ENCODE data around the gene DISP2. TPM values are rescaled to one million over a fixed set of nuclear protein-coding genes. Genes with fewer than 3 reads are reported as not detected.

The DISP2 gene
- total and polyA plus RNA-seq, 4 donors = 0.08 to 0.60 (median 0.31) TPM

- intact Hi-C loops (cut with DNase I) = no loop called here
- no peak overlapping the region for H3K4me3 ChIP-seq (ENCODE audit: low read length in 2 of 2)
- no peaks in the 10 kb centered on the region for H3K27me3 ChIP-seq (ENCODE audit: control insufficient read depth in 1 of 2, insufficient read depth in 2 of 2, low read length in 1 of 2)
- DNase-seq (peak; percentile 23 to 31), ATAC-seq (ENCODE audit: low FRiP score) (no peak)
- peak overlapping the region in 1 of 2 donors; percentile 22 for H3K27ac ChIP-seq (ENCODE audit: low read depth in 1 of 2, low read length in 2 of 2)
- H3K4me1 ChIP-seq (ENCODE audit: control insufficient read depth in 1 of 2, insufficient read depth in 2 of 2, low read length in 2 of 2) = peaks cover 5% of the 10 kb centered on the region in 2 donors
- 95 to 97% methylated on average over 7 of the region's 7 CpGs for WGBS, 2 donors
- no peaks in the 10 kb centered on the region for H3K9me3 ChIP-seq (ENCODE audit: control insufficient read depth, low read length)
- no peaks in the 10 kb centered on the region for H3K36me3 ChIP-seq (ENCODE audit: control insufficient read depth in 1 of 2, insufficient read depth in 2 of 2, low read length in 1 of 2)
Observed at GRCh38 chr15:40331026-40331425, 27.0 kb upstream of the DISP2 start.

DNA sequence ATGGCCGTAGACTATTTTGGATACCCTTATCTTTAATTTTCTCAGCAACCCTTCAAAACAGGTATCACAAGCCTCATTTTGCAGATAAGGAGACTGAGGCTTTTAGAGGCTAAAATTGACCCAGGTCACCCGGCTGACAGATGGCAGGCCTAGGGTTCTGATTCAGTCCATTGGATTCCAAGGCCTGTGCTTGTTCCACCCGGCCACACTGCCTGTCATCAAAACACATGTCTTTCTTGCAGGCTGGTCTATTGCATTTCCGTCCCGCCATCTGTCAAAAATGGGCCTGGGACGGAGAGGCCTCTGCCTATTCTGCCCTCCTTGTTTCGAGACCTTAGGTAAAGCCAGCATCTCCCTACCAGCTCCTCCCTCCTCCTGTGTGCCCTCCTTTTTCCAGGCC is 26.4 kb upstream of the DISP2 start:
- Histone ChIP-seq H3K36me3 (ENCODE audit: control insufficient read depth in 1 of 2, insufficient read depth in 2 of 2, low read length in 1 of 2) (no peaks in the 10 kb centered on the region), H3K9me3 (ENCODE audit: control insufficient read depth, low read length) (no peaks in the 10 kb centered on the region), H3K27me3 (ENCODE audit: control insufficient read depth in 1 of 2, insufficient read depth in 2 of 2, low read length in 1 of 2) (no peaks in the 10 kb centered on the region), H3K4me3 (ENCODE audit: low read length in 2 of 2) (no peak overlapping the region), H3K4me1 (ENCODE audit: control insufficient read depth in 1 of 2, insufficient read depth in 2 of 2, low read length in 2 of 2) (peaks cover 5% of the 10 kb centered on the region in 2 donors), H3K27ac (ENCODE audit: low read depth in 1 of 2, low read length in 2 of 2) (no peak overlapping the region)
- ATAC-seq (ENCODE audit: low FRiP score) (no peak), DNase-seq (peak in 1 of 2 donors; percentile 40)
- intact Hi-C loops (cut with DNase I) = no loop called here
- WGBS, 2 donors = 92 to 93% methylated on average over 7 of the region's 7 CpGs

DNA sequence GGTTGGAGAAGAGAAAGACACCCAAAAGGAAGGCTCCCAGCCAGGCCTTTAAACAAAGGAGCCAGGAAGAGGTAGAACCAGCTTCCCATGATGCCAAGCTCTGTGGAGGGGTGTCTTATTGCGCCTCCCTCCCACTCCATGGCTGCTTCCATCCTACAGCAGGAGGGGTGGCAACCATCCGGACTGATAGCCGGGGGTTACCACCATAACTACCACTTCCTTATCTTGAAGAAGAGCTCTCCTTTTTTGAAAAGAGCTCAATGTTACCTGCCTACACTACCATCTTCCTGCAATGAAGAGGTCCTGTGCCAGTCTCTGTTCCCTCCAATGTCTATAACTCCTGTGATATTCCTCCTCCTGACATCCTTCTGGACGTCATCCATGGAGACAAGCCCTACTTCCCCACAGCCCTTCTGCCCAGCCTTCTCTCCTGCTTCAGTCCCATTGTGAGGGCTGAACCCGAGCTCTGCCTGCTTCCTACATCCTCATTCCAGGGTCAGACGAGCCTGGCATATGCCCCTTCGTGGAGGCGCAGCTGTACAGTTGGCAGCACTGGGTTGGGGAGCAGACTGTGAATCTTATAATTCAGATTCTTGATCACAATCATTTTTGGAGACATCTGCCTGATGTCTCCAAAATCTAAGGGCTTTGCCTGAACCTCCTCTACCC is 25.8 kb upstream of the DISP2 start:
- DNase-seq = peak in 1 of 2 donors; percentile 51
- WGBS, 2 donors = 76 to 80% methylated on average over 8 of the region's 8 CpGs
- H3K4me3 ChIP-seq (ENCODE audit: low read length in 2 of 2) = no peak overlapping the region
- intact Hi-C loops (cut with DNase I) = no loop called here
- no peaks in the 10 kb centered on the region for H3K36me3 ChIP-seq (ENCODE audit: control insufficient read depth in 1 of 2, insufficient read depth in 2 of 2, low read length in 1 of 2)
- H3K27me3 ChIP-seq (ENCODE audit: control insufficient read depth in 1 of 2, insufficient read depth in 2 of 2, low read length in 1 of 2) = no peaks in the 10 kb centered on the region
- no peak for ATAC-seq (ENCODE audit: low FRiP score)
- no peaks in the 10 kb centered on the region for H3K9me3 ChIP-seq (ENCODE audit: control insufficient read depth, low read length)
- H3K27ac ChIP-seq (ENCODE audit: low read depth in 1 of 2, low read length in 2 of 2) = no peak overlapping the region
- peaks cover 4 to 5% of the 10 kb centered on the region in 2 donors for H3K4me1 ChIP-seq (ENCODE audit: control insufficient read depth in 1 of 2, insufficient read depth in 2 of 2, low read length in 2 of 2)

GRCh38 chr15:40333922-40334492 is 24.0 kb upstream of the DISP2 start:
- no peaks in the 10 kb centered on the region for H3K36me3 ChIP-seq (ENCODE audit: control insufficient read depth in 1 of 2, insufficient read depth in 2 of 2, low read length in 1 of 2)
- 6 to 12% methylated on average over 12 of the region's 12 CpGs for WGBS, 2 donors
- no peaks in the 10 kb centered on the region for H3K27me3 ChIP-seq (ENCODE audit: control insufficient read depth in 1 of 2, insufficient read depth in 2 of 2, low read length in 1 of 2)
- peak; percentile 47 for ATAC-seq (ENCODE audit: low FRiP score)
- peak overlapping the region; percentile 47 to 79 for H3K27ac ChIP-seq (ENCODE audit: low read depth in 1 of 2, low read length in 2 of 2)
- peak; percentile 84 to 94 for DNase-seq
- H3K4me3 ChIP-seq (ENCODE audit: low read length in 2 of 2) = no peak overlapping the region
- intact Hi-C loops (cut with DNase I) = no loop called here
- H3K4me1 ChIP-seq (ENCODE audit: control insufficient read depth in 1 of 2, insufficient read depth in 2 of 2, low read length in 2 of 2) = peaks cover 0 to 3% of the 10 kb centered on the region in 2 donors
- H3K9me3 ChIP-seq (ENCODE audit: control insufficient read depth, low read length) = no peaks in the 10 kb centered on the region

DNA sequence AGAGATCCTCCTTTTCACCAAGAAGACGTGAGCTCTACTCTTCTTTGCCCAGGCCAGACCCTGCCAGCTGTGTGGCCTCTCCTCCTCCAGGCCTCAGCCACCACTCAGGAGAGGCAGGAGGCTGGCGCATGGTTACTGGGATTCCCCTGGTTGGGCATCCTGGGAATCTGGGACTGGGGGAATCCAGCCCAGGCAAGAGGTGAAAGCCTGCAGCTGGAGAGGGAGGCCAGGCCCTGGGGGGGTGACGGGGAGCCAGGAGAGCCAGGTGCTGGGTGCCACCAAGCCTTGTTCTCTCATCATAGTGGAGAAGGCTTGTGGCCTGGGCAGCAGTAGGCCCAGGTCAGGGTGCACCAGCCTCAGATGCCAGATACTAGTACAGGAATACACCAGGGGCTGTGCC is 23.5 kb upstream of the DISP2 start:
- H3K4me3 ChIP-seq (ENCODE audit: low read length in 2 of 2) = no peak overlapping the region
- H3K27ac ChIP-seq (ENCODE audit: low read depth in 1 of 2, low read length in 2 of 2) = peak overlapping the region; percentile 47 to 79
- 58 to 59% methylated on average over 3 of the region's 3 CpGs for WGBS, 2 donors
- peaks cover 0 to under 1% of the 10 kb centered on the region in 2 donors for H3K4me1 ChIP-seq (ENCODE audit: control insufficient read depth in 1 of 2, insufficient read depth in 2 of 2, low read length in 2 of 2)
- no peaks in the 10 kb centered on the region for H3K27me3 ChIP-seq (ENCODE audit: control insufficient read depth in 1 of 2, insufficient read depth in 2 of 2, low read length in 1 of 2)
- no peaks in the 10 kb centered on the region for H3K9me3 ChIP-seq (ENCODE audit: control insufficient read depth, low read length)
- intact Hi-C loops (cut with DNase I) = no loop called here
- no peak for DNase-seq
- H3K36me3 ChIP-seq (ENCODE audit: control insufficient read depth in 1 of 2, insufficient read depth in 2 of 2, low read length in 1 of 2) = no peaks in the 10 kb centered on the region
- ATAC-seq (ENCODE audit: low FRiP score) = no peak

GRCh38 chr15:40334941-40335795 is 22.9 kb upstream of the DISP2 start:
- no peaks in the 10 kb centered on the region for H3K4me1 ChIP-seq (ENCODE audit: control insufficient read depth in 1 of 2, insufficient read depth in 2 of 2, low read length in 2 of 2)
- ATAC-seq (ENCODE audit: low FRiP score) = no peak
- no peak overlapping the region for H3K4me3 ChIP-seq (ENCODE audit: low read length in 2 of 2)
- peak; percentile 74 to 79 for DNase-seq
- peak overlapping the region; percentile 47 to 96 for H3K27ac ChIP-seq (ENCODE audit: low read depth in 1 of 2, low read length in 2 of 2)
- H3K9me3 ChIP-seq (ENCODE audit: control insufficient read depth, low read length) = no peaks in the 10 kb centered on the region
- no peaks in the 10 kb centered on the region for H3K27me3 ChIP-seq (ENCODE audit: control insufficient read depth in 1 of 2, insufficient read depth in 2 of 2, low read length in 1 of 2)
- no peaks in the 10 kb centered on the region for H3K36me3 ChIP-seq (ENCODE audit: control insufficient read depth in 1 of 2, insufficient read depth in 2 of 2, low read length in 1 of 2)
- 87 to 90% methylated on average over 26 of the region's 26 CpGs for WGBS, 2 donors
- intact Hi-C loops (cut with DNase I) = no loop called here

GRCh38 chr15:40335938-40336743 is 21.9 kb upstream of the DISP2 start:
- no peaks in the 10 kb centered on the region for H3K4me1 ChIP-seq (ENCODE audit: control insufficient read depth in 1 of 2, insufficient read depth in 2 of 2, low read length in 2 of 2)
- 45 to 55% methylated on average over 9 to 13 of the region's 13 CpGs for WGBS, 2 donors

DNA sequence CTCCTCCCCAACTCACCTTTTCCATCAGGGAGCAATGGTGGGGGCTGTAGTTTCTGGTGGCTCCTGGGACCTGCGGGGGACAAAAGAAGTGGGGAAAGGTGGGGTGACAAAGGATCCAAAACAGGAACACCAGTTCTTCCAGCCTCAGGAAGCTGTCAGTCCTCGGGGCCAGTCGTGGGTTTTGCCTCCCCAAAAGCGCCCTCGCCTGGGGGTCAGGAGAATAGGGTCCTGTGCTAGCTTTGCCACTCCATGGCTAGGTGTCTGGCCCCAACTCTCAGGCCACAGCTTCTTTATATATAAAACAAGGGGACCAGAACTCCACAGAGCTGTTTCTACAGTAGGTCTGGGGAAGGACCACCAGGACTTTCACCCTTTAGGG is 21.3 kb upstream of the DISP2 start:
- DNase-seq = no peak
- intact Hi-C loops (cut with DNase I) = no loop called here
- WGBS, 2 donors = 70 to 78% methylated on average over 5 of the region's 5 CpGs
- no peak for ATAC-seq (ENCODE audit: low FRiP score)
- Histone ChIP-seq H3K4me3 (ENCODE audit: low read length in 2 of 2) (no peak overlapping the region), H3K36me3 (ENCODE audit: control insufficient read depth in 1 of 2, insufficient read depth in 2 of 2, low read length in 1 of 2) (no peaks in the 10 kb centered on the region), H3K4me1 (ENCODE audit: control insufficient read depth in 1 of 2, insufficient read depth in 2 of 2, low read length in 2 of 2) (no peaks in the 10 kb centered on the region), H3K9me3 (ENCODE audit: control insufficient read depth, low read length) (no peaks in the 10 kb centered on the region), H3K27me3 (ENCODE audit: control insufficient read depth in 1 of 2, insufficient read depth in 2 of 2, low read length in 1 of 2) (no peaks in the 10 kb centered on the region), H3K27ac (ENCODE audit: low read depth in 1 of 2, low read length in 2 of 2) (peak overlapping the region; percentile 96)

More at GRCh38 chr15:40335938-40336743, 21.9 kb upstream of the DISP2 start:
- peak overlapping the region; percentile 96 for H3K27ac ChIP-seq (ENCODE audit: low read depth in 1 of 2, low read length in 2 of 2)
- no peaks in the 10 kb centered on the region for H3K27me3 ChIP-seq (ENCODE audit: control insufficient read depth in 1 of 2, insufficient read depth in 2 of 2, low read length in 1 of 2)
- DNase-seq (peak in 1 of 2 donors; percentile 53), ATAC-seq (ENCODE audit: low FRiP score) (no peak)
- no peak overlapping the region for H3K4me3 ChIP-seq (ENCODE audit: low read length in 2 of 2)
- intact Hi-C loops (cut with DNase I) = no loop called here
- H3K9me3 ChIP-seq (ENCODE audit: control insufficient read depth, low read length) = no peaks in the 10 kb centered on the region
- H3K36me3 ChIP-seq (ENCODE audit: control insufficient read depth in 1 of 2, insufficient read depth in 2 of 2, low read length in 1 of 2) = no peaks in the 10 kb centered on the region
